H1 (cell line): ENCODE data around the gene PNMA1.

Experiments used
- POLR2A ChIP-seq, 2 experiments: IDR thresholded peaks; 1 replicate in 1 of 2; 2 replicates in 1 of 2; pipeline ENCODE4 v1.6.1; 2011; ENCODE audit warnings: low read depth in 2 of 2, low read length in 2 of 2, mild to moderate bottlenecking in 2 of 2; ENCODE audit errors: control extremely low read depth in 1 of 2
- SP1 ChIP-seq: IDR thresholded peaks from 2 replicates; pipeline ENCODE4 v1.6.1; 2011; ENCODE audit warnings: low read depth, low read length

DNA sequence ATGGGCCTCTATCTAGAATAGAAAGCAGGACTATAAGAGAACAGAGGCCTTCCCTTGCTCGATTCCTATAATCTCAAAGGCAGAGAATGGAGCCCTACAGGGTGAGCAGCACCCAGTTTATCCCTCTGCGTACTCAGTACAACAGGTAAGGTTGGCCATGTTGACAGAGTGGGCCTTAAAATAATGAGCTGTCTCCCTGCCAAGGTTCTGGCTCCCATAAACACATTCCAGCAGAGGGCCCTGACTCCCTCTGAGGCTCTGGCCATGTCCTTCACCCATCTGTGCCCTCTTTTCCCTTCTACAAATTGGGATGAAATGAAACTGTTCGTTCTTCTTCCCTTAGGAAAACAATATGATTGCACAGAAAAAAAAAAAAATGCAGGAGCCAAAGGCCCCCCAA, 16.9 kb upstream of the PNMA1 start:
- TF ChIP-seq POLR2A (IDR thresholded peaks at IDR 0.05; ENCODE audit: control extremely low read depth in 1 of 2, low read depth in 2 of 2, low read length in 2 of 2) (no peak), SP1 (no peak)
